DLD1 (cell line): ENCODE measurements around the gene GPC5.

Source experiments
- in situ Hi-C: cut with HindIII; loops from 2 replicates; pipeline ENCODE4 v1.10.0; 2017; ENCODE audit warnings: low sequenced_read_pairs

Gene GPC5

DNA sequence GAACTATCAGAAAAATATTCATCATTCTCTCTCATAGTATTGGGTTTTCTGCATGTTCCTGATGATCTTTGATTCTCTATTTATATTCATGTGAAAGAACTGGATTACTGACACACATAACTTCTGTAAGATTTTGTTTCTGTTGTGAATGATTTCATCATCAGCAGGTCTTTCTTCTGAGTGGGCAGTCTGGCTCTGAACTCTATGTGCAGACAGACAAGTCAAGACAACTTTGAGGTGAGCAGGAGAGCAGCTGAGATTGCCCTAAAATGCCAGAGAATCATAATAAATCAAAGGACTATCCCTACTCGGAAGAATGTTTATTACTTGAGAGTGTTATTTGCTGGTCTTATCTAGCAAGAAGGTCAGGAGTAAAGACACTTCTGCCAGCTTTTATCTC, 1176.1 kb downstream of the GPC5 start:
- in situ Hi-C loops: no loop called here

DNA sequence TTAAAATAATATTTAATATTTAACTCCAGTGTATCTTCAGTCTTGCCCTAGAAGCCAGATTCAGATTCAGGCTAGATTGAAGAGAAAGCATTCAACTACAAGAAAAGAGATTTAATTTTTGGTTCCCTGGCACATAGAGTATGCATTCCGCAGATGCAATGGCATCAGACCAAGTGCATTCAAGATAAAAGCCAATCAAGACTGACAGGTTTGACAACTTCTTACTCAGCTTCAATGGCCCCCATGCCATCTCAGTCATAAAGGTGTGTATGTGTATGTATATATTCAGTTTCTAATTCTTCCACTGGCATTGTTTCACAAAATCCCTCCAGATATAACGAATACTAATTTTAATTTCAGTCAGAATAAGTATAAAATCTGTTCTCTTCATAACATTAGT, 1177.4 kb downstream of the GPC5 start:
- in situ Hi-C loops: no loop called here

DNA sequence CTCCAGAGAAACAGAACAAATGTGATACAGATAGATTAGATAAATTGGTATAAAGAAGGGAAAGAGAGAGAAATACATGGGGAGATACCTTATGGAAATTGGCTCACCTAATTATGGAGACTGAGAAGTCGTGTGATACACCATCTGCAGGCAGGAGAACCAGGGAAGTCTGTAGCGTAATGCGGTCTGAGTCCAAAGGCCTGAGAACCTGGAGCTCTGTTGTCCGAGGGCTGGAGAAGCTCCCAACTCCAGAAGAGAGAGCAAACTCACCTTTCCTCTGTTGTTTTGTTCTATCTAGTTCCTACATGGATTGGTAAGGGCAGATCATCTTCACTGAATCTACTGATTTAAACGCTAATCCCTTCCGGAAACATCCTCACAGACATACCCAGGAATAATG, 1179.9 kb downstream of the GPC5 start:
- in situ Hi-C loops: no loop called here

- in situ Hi-C loops: no loop called here
These were observed 1191.5 kb downstream of the GPC5 start for GRCh38 chr13:92589955-92590354.

DNA sequence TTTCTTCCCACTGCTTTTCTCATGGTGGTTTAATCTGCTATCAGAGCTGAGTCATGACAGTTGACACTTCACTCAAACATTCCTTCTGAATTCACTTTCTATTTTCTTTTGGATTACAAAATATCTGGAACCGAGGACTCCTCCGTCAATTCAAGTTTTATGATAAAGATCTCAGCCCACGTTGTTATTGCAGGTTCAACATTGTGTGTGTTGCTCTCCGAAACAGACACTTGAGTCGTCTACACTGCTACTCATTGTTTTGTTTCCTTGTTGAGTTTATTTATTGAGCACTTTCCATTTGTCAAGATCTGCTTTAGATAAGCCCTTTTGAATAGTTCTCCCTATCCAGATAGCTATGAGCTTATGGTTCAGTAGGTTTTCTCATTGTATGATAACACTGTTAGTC, 1192.1 kb downstream of the GPC5 start:
- in situ Hi-C loops: no loop called here

DNA sequence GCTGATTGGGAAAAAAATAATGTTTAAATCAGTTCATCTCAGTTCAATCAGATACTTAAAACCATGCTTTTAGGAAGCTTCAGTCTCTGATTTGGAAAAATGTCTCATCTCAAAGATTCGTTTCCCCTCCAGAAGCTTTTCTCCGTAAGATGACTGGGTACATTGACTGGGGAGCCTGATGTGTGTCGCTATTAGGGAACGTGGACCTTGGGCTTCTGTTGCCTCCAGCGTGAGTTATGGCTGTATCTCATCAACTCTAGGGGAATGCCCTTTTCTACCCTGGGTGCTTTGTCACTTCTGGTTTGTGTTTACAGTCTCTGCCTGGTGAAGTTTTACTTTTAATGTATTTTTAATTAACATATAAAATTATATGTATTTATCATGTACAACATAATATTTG, 1192.7 kb downstream of the GPC5 start:
- in situ Hi-C loops: no loop called here

DNA sequence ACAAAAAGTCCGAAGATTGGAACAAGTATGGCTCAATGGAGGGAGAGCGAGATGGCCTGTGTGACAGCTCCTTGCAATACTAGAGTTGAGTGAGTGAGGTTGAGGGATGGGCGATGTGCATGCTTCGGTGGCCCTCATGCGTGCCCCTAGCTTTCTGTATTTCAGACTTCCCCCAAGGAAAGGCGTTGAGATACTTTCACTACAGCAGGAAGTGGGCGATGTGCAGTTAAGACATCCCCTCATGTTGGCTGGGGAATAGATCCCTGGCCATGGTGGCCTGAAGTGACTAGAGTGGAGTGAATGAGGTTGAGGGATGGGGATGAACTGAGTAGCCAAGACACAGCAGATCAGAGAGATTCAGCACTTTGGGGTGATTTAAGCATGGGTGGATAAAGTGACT, 1194.3 kb downstream of the GPC5 start:
- in situ Hi-C loops: no loop called here

DNA sequence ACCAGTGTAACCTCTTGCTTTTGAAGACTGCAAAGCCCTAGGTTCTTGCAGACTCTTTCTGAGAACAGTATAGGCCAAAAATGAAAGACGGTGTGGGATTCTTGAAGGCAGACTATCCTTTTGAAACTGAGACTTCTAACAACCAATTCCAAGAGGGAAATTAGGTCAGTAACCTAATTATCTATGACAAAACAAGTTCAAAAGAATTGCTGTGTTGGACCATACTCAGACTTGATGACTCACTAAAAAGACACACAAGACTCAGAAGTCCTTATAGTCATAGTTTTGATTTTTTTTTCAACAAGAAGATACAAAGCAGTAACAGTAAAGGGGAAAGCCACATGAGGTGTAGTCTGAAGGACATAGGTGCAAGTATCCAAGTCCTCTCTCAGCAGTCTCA, 1204.1 kb downstream of the GPC5 start:
- in situ Hi-C loops: no loop called here

GRCh38 chr13:92609376-92609775, 1211.0 kb downstream of the GPC5 start:
- in situ Hi-C loops: no loop called here

DNA sequence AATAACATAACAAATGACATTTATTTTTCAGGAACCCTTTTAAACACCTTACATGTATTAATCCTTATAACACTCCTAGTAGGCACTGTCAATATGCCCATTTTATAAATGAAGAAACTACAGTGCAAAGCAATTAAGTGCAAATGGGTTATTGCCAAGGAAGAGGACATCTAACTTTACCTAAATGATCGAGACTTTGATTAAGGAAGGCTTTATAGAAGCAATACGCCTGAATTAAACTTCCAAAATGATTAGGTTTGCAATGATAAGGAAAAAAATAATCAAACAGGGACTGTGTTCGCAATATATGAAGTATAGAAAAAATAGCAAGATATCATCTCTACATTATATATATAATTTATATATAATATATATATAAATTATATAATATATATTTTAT, 1214.5 kb downstream of the GPC5 start:
- in situ Hi-C loops: no loop called here

DNA sequence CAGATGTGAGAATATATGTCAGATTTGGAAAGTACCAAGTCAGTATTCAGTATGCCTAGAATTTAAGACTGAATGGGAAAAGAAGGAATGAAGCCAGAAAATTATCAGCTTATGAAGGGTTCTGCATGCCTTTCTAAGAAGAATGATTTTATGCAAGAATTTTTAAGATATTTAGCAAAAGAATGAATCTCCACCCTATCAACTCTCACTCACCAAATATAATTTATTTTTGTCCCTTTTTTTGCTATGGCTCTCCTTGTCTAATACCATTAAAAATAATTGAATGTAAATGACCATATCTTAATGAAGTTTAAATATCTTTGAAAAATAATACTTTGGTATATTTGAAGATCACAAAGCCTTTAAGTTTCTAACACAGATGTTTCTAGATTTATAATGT, 1215.5 kb downstream of the GPC5 start:
- in situ Hi-C loops: no loop called here

- in situ Hi-C loops: no loop called here
These were observed 1223.6 kb downstream of the GPC5 start for GRCh38 chr13:92621985-92622384.

DNA sequence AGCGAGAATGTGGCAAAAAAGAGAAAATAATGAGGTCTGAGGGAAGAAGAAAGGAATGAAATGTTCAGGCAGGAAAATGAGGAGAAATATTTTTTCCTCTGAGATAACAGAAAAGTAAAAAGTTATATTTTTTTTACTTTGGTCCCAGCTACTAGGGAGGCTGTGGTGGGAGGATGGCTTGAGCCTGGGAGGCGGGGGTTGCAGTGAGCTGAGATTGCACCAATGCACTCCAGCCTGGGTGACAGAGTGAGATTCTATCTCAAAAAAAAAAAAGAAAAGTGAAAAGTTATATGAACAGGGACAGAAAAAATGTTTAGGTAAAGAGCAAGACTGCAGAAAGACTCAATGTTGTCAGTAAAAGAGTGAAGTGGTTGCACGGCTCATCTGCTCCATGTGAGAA, 1224.5 kb downstream of the GPC5 start:
- in situ Hi-C loops: no loop called here

- in situ Hi-C loops: no loop called here
These were observed 1227.9 kb downstream of the GPC5 start for GRCh38 chr13:92626274-92626673.

DNA sequence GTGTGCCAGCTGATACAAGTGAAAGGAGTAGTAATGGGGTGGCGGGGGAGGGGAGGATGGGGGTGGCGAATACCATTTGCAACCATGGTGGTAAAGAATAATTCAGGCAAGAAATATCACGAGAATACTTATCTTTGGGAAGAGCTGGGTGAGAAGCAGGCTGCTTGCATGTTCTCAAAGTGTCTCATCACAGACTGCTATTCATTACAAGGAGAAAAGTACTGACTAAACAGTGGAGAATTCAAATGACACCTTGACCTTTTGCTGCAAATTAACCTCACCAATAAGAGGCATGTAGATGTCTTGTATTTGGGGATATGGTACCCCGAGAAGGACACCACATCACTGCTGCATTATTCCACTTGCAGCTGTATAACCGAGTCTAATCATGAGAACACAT, 1242.5 kb downstream of the GPC5 start:
- in situ Hi-C loops: no loop called here

DNA sequence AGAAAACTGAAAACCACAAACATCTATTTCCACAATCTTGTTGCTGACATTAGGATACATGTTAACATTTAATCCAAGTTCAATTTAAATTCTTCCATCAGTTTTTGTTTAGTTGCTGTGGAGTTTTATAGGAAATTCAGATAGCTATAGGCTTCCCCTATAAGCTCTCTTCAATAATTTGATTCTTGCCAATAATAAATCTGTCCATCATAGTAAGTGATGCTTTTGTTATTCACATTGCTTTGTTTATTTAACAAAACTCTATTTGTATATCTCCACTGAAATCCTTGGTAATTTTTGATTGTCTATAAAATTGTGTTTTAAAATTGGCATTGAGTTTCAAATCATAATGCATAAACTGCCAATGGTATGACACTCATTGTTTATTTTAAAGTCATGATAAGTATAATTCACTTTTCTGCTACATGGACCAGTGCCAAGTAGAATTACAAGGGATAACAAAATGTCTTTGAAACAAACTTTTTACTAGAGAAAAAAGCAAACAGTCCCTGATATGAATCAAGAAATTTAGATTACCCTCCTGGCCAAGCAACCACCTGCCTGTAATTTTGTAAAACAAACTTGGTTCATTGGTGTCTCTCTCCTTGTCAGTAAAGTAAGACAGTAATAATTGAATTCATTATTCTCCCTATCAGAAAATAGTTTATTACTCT, 1250.9 kb downstream of the GPC5 start:
- in situ Hi-C loops: no loop called here

GRCh38 chr13:92656103-92656502, 1257.7 kb downstream of the GPC5 start:
- in situ Hi-C loops: no loop called here

GRCh38 chr13:92656648-92657047, 1258.2 kb downstream of the GPC5 start:
- in situ Hi-C loops: no loop called here

- in situ Hi-C loops: no loop called here
These were observed 1259.1 kb downstream of the GPC5 start for GRCh38 chr13:92657565-92657964.

GRCh38 chr13:92658293-92658692, 1259.9 kb downstream of the GPC5 start:
- in situ Hi-C loops: no loop called here

- in situ Hi-C loops: no loop called here
These were observed 1263.0 kb downstream of the GPC5 start for GRCh38 chr13:92661406-92661805.

- in situ Hi-C loops: no loop called here
These were observed 1269.7 kb downstream of the GPC5 start for GRCh38 chr13:92668157-92668556.

DNA sequence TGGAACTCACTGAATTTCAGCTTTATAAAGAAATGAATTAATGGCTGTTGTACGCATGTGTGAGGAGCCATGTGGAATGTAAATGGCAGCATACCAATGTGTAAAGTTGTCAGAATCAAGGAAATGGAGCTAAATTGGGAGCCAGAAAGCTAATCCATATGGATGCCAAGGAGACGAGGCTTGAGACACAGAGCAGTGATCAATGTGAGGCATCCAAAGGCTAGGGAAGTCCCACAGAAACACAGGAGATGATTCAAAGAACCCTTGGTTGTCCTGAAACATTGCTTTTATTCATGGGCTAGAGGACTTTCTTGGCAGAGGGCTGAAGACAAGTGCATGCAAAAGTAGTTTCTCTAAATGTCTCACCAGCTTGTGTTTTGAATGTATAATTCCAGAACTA, 1271.7 kb downstream of the GPC5 start:
- in situ Hi-C loops: no loop called here
